ENCODE results near the gene ARHGAP10.

Gene ARHGAP10

GRCh38 chr4:147985376-147985775, 253.5 kb downstream of the ARHGAP10 start:
- TF ChIP-seq CTCF (IDR thresholded peaks at IDR 0.05; ENCODE audit: low read depth, low read length, poor library complexity, severe bottlenecking), result no peak
- TF ChIP-seq EZH2phosphoT487 (IDR thresholded peaks at IDR 0.05; ENCODE audit: borderline replicate concordance, low read length), result no peak
- Histone ChIP-seq H3K9me3 (ENCODE audit: control insufficient read depth, insufficient read depth, low read length) (no peaks in the 10 kb centered on the region), H3K9me2 (replicated peaks; ENCODE audit: control insufficient read depth, low read length) (no peaks in the 10 kb centered on the region)

GRCh38 chr4:147987252-147987651, 255.4 kb downstream of the ARHGAP10 start:
- Histone ChIP-seq H4K20me1 (ENCODE audit: control insufficient read depth, insufficient read depth, low read depth, low read length) (0 out of 2 replicates have a peak, but pooled peaks cover 4% of the 10 kb centered on the region), H3F3A (ENCODE audit: control insufficient read depth, insufficient read depth) (no peaks in the 10 kb centered on the region), H3K27me3 (ENCODE audit: control insufficient read depth, low read length) (no peaks in the 10 kb centered on the region), H3K9me2 (replicated peaks; ENCODE audit: control insufficient read depth, low read length) (no peaks in the 10 kb centered on the region), H3K27ac (ENCODE audit: low read depth, low read length) (no peak overlapping the region), H3K36me3 (ENCODE audit: control insufficient read depth, low read length) (no peaks in the 10 kb centered on the region), H3K4me1 (ENCODE audit: control insufficient read depth, low read length) (no peaks in the 10 kb centered on the region), H3K79me2 (ENCODE audit: control insufficient read depth, low read length) (no peaks in the 10 kb centered on the region), H3K9me3 (ENCODE audit: control insufficient read depth, insufficient read depth, low read length) (no peaks in the 10 kb centered on the region), H3K4me3 (ENCODE audit: low read length) (no peak overlapping the region), H3K4me2 (ENCODE audit: low read length) (no peak overlapping the region)
- TF ChIP-seq EZH2phosphoT487 (IDR thresholded peaks at IDR 0.05; ENCODE audit: borderline replicate concordance, low read length), result no peak
- no peak for TF ChIP-seq CTCF (IDR thresholded peaks at IDR 0.05; ENCODE audit: low read depth, low read length, poor library complexity, severe bottlenecking)

More at GRCh38 chr4:147985376-147985775, 253.5 kb downstream of the ARHGAP10 start:
- Histone ChIP-seq H3F3A (ENCODE audit: control insufficient read depth, insufficient read depth) (no peaks in the 10 kb centered on the region), H3K4me2 (ENCODE audit: low read length) (no peak overlapping the region), H3K4me1 (ENCODE audit: control insufficient read depth, low read length) (no peaks in the 10 kb centered on the region), H4K20me1 (ENCODE audit: control insufficient read depth, insufficient read depth, low read depth, low read length) (0 out of 2 replicates have a peak, but pooled peaks cover 4% of the 10 kb centered on the region), H3K79me2 (ENCODE audit: control insufficient read depth, low read length) (no peaks in the 10 kb centered on the region), H3K27me3 (ENCODE audit: control insufficient read depth, low read length) (peaks cover 3% of the 10 kb centered on the region; the same call in 1 of the 2 replicates), H3K27ac (ENCODE audit: low read depth, low read length) (no peak overlapping the region), H3K4me3 (ENCODE audit: low read length) (no peak overlapping the region), H3K36me3 (ENCODE audit: control insufficient read depth, low read length) (no peaks in the 10 kb centered on the region)

DNA sequence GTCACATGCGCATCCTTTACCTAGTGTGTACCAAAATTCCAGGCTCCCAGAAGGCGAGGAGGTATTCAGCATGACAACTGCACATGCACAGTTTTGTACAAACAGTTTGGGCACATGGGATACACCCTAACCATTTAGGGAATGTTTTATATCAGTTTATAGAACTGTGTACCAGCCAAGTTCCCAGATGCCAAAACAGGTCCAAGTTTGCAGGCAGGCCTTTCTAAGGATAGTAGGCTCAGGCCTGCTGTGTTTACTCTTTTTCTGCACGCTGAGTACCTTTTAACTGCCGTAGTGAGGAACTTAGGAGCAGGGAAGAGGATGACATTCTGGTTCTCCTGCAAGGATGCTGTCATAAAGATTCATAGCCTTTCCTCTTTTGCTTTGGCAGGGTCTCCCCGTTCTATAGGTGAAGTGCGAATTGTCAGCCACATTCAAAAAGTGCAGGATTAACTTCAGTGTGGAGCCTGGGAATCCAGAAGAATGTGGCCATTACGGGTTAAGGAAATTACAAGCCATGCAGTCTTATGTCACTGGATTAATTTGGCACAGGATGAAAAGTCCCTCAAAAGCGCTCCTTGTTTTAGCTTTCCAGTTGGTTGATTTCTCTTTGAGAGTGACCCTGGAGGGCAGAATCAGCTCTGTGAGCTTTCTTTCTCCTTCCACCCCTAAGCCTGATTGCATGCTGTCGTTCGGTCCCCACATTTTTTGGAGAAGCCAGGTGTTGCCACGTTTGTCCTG, 259.8 kb downstream of the ARHGAP10 start:
- no peaks in the 10 kb centered on the region for H3K36me3 ChIP-seq (ENCODE audit: control insufficient read depth, low read length)
- no peaks in the 10 kb centered on the region for H3F3A ChIP-seq (ENCODE audit: control insufficient read depth, insufficient read depth)
- no peaks in the 10 kb centered on the region for H4K20me1 ChIP-seq (ENCODE audit: control insufficient read depth, insufficient read depth, low read depth, low read length)
- H3K9me3 ChIP-seq (ENCODE audit: control insufficient read depth, insufficient read depth, low read length), result no peaks in the 10 kb centered on the region
- H3K27ac ChIP-seq (ENCODE audit: low read depth, low read length), result no peak overlapping the region
- no peaks in the 10 kb centered on the region for H3K27me3 ChIP-seq (ENCODE audit: control insufficient read depth, low read length)
- H3K4me3 ChIP-seq (ENCODE audit: low read length), result no peak overlapping the region
- no peak overlapping the region for H3K4me2 ChIP-seq (ENCODE audit: low read length)
- no peaks in the 10 kb centered on the region for H3K79me2 ChIP-seq (ENCODE audit: control insufficient read depth, low read length)
- TF ChIP-seq CTCF (IDR thresholded peaks at IDR 0.05; ENCODE audit: low read depth, low read length, poor library complexity, severe bottlenecking), result no peak
- no peak for TF ChIP-seq EZH2phosphoT487 (IDR thresholded peaks at IDR 0.05; ENCODE audit: borderline replicate concordance, low read length)
- no peaks in the 10 kb centered on the region for H3K4me1 ChIP-seq (ENCODE audit: control insufficient read depth, low read length)
- H3K9me2 ChIP-seq (replicated peaks; ENCODE audit: control insufficient read depth, low read length), result no peaks in the 10 kb centered on the region
